K562 (cell line): ENCODE results near the gene ARHGAP22. TPM values are rescaled to one million over a fixed set of nuclear protein-coding genes. Genes with fewer than 3 reads are reported as not detected.
A peak's percentile ranks its signal among the peaks of the same experiment; 100 is the strongest.

Experiments used
- CREB3 ChIP-seq: fragments of 450-650 bp; conservative IDR thresholded peaks from 2 replicates; pipeline ENCODE4 v1.6.1; 2016; ENCODE audit warnings: missing genetic modification characterization, low read depth, mild to moderate bottlenecking, missing compliant biosample characterization, moderate library complexity
- DMBX1 ChIP-seq: fragments of 250-450 bp; sonication (Bioruptor Pico); IDR thresholded peaks from 2 replicates; pipeline ENCODE4 v1.8.0; 2022; ENCODE audit warnings: inconsistent platforms, mild to moderate bottlenecking, moderate library complexity, borderline replicate concordance
- E4F1 ChIP-seq: fragments of 250-450 bp; sonication (Bioruptor Pico); IDR thresholded peaks from 2 replicates; pipeline ENCODE4 v1.5.0; 2021; ENCODE audit warnings: mild to moderate bottlenecking, borderline replicate concordance
- GATAD2B ChIP-seq: fragments of 450-650 bp; IDR thresholded peaks from 2 replicates; pipeline ENCODE4 v1.6.1; 2017; ENCODE audit warnings: mild to moderate bottlenecking, borderline replicate concordance
- MTF1 ChIP-seq: fragments of 250-450 bp; sonication (Bioruptor Pico); IDR thresholded peaks from 2 replicates; pipeline ENCODE4 v1.9.0; 2021; ENCODE audit warnings: moderate library complexity, mild to moderate bottlenecking, inconsistent platforms, borderline replicate concordance
- NR2F6 ChIP-seq: fragments of 450-650 bp; formaldehyde crosslinking; IDR thresholded peaks from 2 replicates; pipeline ENCODE4 v1.4.0; 2020; ENCODE audit warnings: mild to moderate bottlenecking
- PHF20 ChIP-seq: fragments of 450-650 bp; IDR thresholded peaks from 2 replicates; pipeline ENCODE4 v1.6.1; 2018; ENCODE audit not compliant: partially characterized antibody
- TBP ChIP-seq: optimal IDR thresholded peaks from 2 replicates; pipeline ENCODE3; 2011; ENCODE audit warnings: low read depth, low read length, improper control_type of control experiment
- TEAD4 ChIP-seq, 2 experiments: sonication (generic) in 1 of 2; formaldehyde crosslinking in 1 of 2; IDR thresholded peaks; 2 replicates each; pipeline versions ENCODE4 v1.6.1 to v1.8.0; 2012 to 2022; ENCODE audit warnings: borderline replicate concordance in 1 of 2, inconsistent platforms in 1 of 2, low read length in 1 of 2, mild to moderate bottlenecking in 1 of 2, missing genetic modification reagents in 1 of 2
- ZBTB26 ChIP-seq: fragments of 450-650 bp; formaldehyde crosslinking; IDR thresholded peaks from 2 replicates; pipeline ENCODE4 v1.4.0; 2022; ENCODE audit warnings: missing genetic modification characterization
- ZBTB7A ChIP-seq: IDR thresholded peaks from 2 replicates; pipeline ENCODE4 v1.6.1; 2011; ENCODE audit warnings: low read depth, mild to moderate bottlenecking, low read length, moderate library complexity, borderline replicate concordance; ENCODE audit not compliant: control insufficient read depth
- ZNF175 ChIP-seq: fragments of 200-800 bp; sonication (Bioruptor generic); IDR thresholded peaks from 2 replicates; pipeline ENCODE4 v1.6.1; 2016; ENCODE audit warnings: low read depth, mild to moderate bottlenecking, missing genetic modification characterization, missing compliant biosample characterization
- ZNF282 ChIP-seq: sonication (generic); formaldehyde crosslinking; IDR thresholded peaks from 2 replicates; pipeline ENCODE4 v1.8.1; 2023; ENCODE audit warnings: missing genetic modification reagents
- ZNF395 ChIP-seq: fragments of 200-800 bp; sonication (Bioruptor generic); IDR thresholded peaks from 2 replicates; pipeline ENCODE4 v1.6.1; 2017; ENCODE audit warnings: missing genetic modification characterization, missing compliant biosample characterization
- ZNF639 ChIP-seq, 2 experiments: fragments of 200-800 bp in 1 of 2; sonication (Bioruptor generic) in 1 of 2; sonication (generic) in 1 of 2; formaldehyde crosslinking in 1 of 2; IDR thresholded peaks in 1 of 2; conservative IDR thresholded peaks in 1 of 2; 2 replicates each; pipeline versions ENCODE4 v1.5.0 to v1.6.1; 2016 to 2020; ENCODE audit warnings: missing compliant biosample characterization in 1 of 2, missing genetic modification characterization in 1 of 2, missing genetic modification reagents in 1 of 2
- ZNF75A ChIP-seq: fragments of 450-650 bp; formaldehyde crosslinking; IDR thresholded peaks from 2 replicates; pipeline ENCODE4 v1.4.0; 2020; ENCODE audit warnings: mild to moderate bottlenecking
- polyA plus RNA-seq, 8 experiments: library from polyadenylated mRNA; depleted of rRNA in 4 of 8; stranded (reverse) in 5 of 8; unstranded in 3 of 8; fragments of >200 nt; fragmentation: Nextera tagmentation in 2 of 8; fragmentation: Illumina TruSeq in 1 of 8; extraction: Ambion mirVana in 2 of 8; extraction: Trizol in 1 of 8; gene quantifications; 2 replicates each; pipeline versions ENCODE4 v1.2.1 to v1.2.3, GENCODE V29; 2011 to 2014; ENCODE audit warnings: inconsistent platforms in 1 of 8, missing spikeins in 1 of 8
- total RNA-seq, 7 experiments: library from RNA; depleted of rRNA in 6 of 7; stranded (reverse); fragments of >200 nt in 6 of 7; fragmentation: Illumina TruSeq in 2 of 7; extraction: Trizol in 2 of 7; gene quantifications; 2 replicates each; pipeline versions ENCODE4 v1.2.1 to v1.2.3, GENCODE V29; 2011 to 2021; ENCODE audit warnings: low replicate concordance in 1 of 7

The ARHGAP22 gene
- total and polyA plus RNA-seq, 9 of the 15 experiments (the other 6 are each of a cell fraction or from before 2014, with no cell fraction given) = 1.3 to 28.1 (median 12.7) TPM

GRCh38 chr10:48468130-48468790, 136.6 kb downstream of the ARHGAP22 start (continued):
- TF ChIP-seq ZBTB26 (CRISPR knock-in tag) (no peak), E4F1 (CRISPR knock-in tag) (no peak), ZNF175 (CRISPR knock-in tag) (no peak), TBP (peak; percentile 39), ZNF639 (CRISPR knock-in tag; conservative IDR thresholded peaks at IDR 0.05 in 1 of 2, IDR thresholded peaks at IDR 0.05 in 1 of 2) (no peak), ZNF282 (CRISPR knock-in tag) (no peak), NR2F6 (CRISPR knock-in tag) (no peak), ZBTB7A (peak; percentile 63; the same call in 1 of the 2 replicates), DMBX1 (CRISPR knock-in tag) (peak; percentile 81), MTF1 (no peak), ZNF395 (CRISPR knock-in tag) (no peak; the same call in 1 of the 2 replicates), ZNF75A (no peak), CREB3 (no peak; the same call in 1 of the 2 replicates), TEAD4 (IDR thresholded peaks at IDR 0.05; ENCODE audit: low read length) (peak; percentile 96), TEAD4 (CRISPR knock-in tag; IDR thresholded peaks at IDR 0.05; ENCODE audit: borderline replicate concordance) (no peak), GATAD2B (peak; percentile 60; the same call in 1 of the 2 replicates), PHF20 (no peak)
